IPS DF 4.7 (cell line): ENCODE measurements around the gene PDE4C.

Source experiments
- DNase-seq: peaks from one replicate; pipeline ENCODE4 v3.0.0-alpha.2; 2013; ENCODE audit warnings: low spot score; ENCODE audit errors: extremely low read depth

The PDE4C gene

GRCh38 chr19:18198374-18198773, 27.9 kb downstream of the PDE4C start:
- DNase-seq: no peak

GRCh38 chr19:18197941-18198340, 28.3 kb downstream of the PDE4C start:
- no peak for DNase-seq

- no peak for DNase-seq
Observed at GRCh38 chr19:18197306-18197705, 28.9 kb downstream of the PDE4C start.

- no peak for DNase-seq
Observed at GRCh38 chr19:18196511-18196845, 29.8 kb downstream of the PDE4C start.

DNA sequence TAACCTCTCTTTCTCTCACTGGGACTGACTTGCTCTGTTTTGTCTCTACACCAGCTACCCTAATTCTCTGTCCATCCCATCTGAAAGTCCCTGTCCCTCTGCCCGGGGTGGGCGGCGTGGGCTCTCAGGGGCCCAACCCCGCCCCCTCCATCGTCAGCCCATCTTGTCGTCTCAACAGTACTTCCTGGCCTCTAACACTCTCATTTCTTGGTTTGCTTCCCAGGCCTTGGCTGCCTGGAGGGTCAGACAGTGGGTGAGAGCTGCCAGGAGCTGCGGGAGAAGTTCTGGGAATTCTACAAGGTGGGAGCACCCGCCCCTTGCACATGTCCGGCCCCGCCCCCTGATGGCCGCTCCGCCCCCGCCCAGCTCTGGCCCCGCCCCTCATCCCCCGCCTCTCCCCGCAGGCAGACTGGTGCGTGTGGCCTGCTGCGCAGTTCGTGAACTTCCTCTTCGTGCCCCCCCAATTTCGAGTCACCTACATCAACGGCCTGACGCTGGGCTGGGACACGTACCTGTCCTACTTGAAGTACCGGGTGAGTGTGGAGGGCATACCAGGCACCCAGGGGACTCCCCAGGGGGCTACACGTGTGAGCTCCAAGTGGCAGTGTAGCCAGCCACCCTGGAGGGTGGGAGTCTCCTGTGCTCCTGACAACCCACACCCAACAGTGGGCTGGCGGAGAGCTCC, 31.5 kb downstream of the PDE4C start:
- no peak for DNase-seq

GRCh38 chr19:18194181-18194530, 32.1 kb downstream of the PDE4C start:
- DNase-seq: no peak

DNA sequence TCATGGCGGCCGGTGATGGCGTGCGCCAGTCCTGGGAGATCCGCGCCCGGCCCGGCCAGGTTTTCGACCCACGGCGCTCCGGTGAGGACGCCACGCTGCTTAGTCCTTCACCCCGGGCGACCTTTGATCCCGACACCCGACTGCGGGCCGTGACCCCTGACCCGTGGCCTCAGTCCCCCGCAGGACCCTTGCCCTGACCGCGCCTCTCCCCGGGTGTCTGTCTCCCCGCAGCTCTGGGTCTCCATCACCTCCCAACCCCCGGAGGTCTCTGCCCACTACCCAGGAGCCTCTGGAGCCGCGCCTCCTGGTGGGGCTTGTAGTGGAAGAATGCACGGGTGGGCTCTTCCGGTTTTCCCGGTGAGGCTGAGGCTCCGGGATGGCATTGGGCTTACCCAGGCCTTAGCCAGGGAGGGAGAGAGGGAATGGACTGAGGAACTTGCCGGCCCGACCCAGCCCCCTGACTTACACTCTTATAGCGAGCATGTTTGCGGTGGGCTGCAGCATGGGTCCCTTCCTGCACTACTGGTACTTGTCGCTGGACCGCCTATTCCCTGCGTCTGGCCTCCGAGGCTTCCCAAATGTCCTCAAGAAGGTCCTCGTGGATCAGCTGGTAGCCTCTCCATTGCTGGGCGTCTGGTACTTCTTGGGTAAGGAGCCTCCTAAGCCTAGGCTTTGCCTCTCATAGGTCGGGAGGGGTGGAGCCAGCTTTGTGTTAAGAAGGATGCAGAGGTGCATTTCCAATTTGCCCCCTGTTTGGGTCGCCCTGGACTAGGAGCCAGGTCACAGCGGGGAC, 32.7 kb downstream of the PDE4C start:
- no peak for DNase-seq

- peak; percentile 96 for DNase-seq
Observed at GRCh38 chr19:18192673-18193387, 33.4 kb downstream of the PDE4C start, which contains the start of gene MPV17L2. MPV17L2 (plus strand) TSS chr19:18193218; CDS start chr19:18193282, 64 bp downstream.

GRCh38 chr19:18191640-18192062, 34.6 kb downstream of the PDE4C start:
- no peak for DNase-seq

DNA sequence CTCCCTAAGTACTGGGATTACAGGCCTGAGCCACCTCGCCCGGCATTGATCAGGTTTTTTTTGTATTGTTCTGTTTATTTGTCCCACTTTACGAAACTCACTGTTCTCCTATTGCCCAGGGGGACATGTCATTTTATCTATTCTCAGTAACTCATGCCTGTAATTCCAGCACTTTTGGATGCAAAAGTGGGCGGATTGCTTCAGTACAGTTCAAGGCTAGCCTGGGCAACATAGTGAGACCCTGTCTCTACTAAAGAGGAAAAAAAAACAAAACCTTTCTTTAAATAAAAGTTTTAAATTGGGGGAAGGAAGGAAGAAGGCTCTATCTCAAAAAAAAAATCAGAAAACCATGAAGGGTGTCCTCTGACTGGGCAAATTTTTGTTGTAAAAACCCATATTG, 36.0 kb downstream of the PDE4C start:
- no peak for DNase-seq

DNA sequence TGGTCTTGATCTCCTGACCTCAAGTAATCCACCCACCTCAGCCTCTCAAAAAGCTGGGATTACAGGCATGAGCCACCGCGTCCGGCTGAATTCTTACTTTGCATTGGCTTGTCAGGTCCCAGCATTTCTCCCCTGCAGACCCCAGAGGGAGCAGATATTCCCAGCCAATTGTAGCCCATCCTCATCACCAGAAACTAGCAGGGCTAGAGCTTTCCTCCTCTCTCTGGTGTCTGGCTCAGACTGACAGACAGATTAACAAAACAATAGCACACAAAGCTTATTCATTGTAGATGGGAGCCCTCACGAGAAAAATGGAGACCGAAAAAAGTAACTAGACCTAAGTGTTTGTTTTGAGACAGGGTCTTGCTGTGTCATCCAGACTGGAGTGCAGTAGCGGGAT, 40.7 kb downstream of the PDE4C start:
- no peak for DNase-seq

GRCh38 chr19:18183529-18183928, 42.7 kb downstream of the PDE4C start:
- no peak for DNase-seq

DNA sequence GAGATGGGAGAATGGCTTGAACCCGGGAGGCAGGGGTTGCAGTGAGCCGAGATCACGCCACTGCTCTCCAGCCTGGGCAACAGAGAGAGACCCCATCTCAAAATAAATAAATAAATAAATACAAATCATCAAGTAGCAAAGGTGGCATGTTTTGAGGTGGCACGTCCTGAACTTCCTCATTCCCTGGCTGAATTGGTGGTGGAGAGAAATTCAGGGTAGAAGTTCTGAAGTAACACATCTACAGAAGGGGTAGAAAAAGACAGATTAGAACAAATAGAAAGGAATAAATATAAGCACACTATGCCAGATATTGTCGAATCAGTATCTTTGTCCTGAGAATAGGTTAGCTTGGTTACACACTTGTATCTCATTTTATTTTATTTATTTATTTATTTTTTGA, 46.3 kb downstream of the PDE4C start:
- no peak for DNase-seq

DNA sequence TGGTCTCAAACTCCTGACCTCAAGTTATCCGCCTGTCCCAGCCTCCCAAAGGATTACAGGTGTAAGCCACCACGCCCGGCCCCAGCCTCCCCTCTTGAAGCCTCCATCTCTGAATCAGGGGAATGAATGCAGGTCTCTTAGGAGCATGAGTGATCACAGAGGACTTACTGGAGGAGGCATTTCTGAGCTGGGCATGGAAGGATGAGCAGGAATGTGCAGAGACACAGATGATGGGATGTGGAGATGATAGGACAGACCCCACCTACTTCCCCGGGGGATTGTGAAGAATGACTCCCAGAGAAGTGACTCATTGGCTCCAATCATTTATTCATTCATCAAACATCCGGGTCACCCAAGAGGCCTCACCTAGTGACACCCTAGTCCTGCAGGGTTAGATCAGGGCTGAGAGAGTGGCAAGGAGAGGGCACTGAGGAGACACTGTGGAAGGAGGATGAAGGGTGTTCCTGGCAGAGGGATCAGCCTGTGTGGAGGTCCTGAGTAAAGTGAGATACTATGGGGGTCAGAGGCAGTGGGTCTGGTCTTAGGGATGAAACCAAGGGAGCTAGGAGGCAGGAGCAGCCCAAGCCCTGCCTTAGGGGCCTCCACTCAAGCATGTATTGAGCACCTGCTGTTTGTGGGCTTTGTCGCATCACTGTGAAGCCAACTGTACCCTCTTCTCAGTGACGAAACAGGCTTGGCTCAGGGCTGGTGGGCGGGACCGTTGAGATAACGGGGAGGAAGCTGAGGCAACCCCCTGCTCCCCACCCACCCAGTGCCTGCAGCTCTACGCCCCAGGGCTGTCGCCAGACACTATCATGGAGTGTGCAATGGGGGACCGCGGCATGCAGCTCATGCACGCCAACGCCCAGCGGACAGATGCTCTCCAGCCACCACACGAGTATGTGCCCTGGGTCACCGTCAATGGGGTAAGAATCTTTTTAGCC, 49.6 kb downstream of the PDE4C start:
- no peak for DNase-seq

- no peak for DNase-seq
Observed at GRCh38 chr19:18174983-18175382, 51.3 kb downstream of the PDE4C start.
